Testis (tissue), 2 donors: ENCODE results near the gene AIG1.

Experiments
- POLR2A ChIP-seq: fragments of 450-650 bp; IDR thresholded peaks from one replicate; pipeline ENCODE4 v1.6.1; 2017; ENCODE audit warnings: antibody characterized with exemption, mild to moderate bottlenecking, moderate library complexity
- TF ChIP-seq, protein P1 (sequence below), 3 experiments: fragments of 450-650 bp in 2 of 3; fragments of 200-600 bp in 1 of 3; sonication (generic) in 1 of 3; IDR thresholded peaks; one replicate each; pipeline ENCODE4 v1.5.1; 2016 to 2019; ENCODE audit warnings: antibody characterized with exemption in 3 of 3, mild to moderate bottlenecking in 2 of 3, moderate library complexity in 1 of 3

DNA sequence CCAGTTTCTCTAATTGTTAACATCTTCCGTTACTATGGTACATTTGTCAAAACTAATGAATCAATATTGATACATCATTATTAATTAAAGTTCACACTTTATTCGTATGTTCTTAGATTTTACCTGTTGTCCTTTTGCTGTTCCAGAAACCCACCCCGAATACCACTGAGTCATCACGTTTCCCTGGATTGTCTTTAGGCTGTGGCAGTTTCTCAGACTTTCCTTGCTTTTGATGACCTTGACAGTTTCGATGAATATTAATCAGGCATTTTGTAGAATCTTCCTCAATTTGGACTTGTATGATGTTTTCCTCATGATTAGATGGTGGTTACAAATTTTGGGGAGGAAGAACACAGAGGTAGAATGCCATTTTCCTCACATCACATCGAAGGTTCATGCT lies 39.1 kb upstream of the AIG1 start:
- no peak for TF ChIP-seq POLR2A
- TF ChIP-seq, protein P1, sequence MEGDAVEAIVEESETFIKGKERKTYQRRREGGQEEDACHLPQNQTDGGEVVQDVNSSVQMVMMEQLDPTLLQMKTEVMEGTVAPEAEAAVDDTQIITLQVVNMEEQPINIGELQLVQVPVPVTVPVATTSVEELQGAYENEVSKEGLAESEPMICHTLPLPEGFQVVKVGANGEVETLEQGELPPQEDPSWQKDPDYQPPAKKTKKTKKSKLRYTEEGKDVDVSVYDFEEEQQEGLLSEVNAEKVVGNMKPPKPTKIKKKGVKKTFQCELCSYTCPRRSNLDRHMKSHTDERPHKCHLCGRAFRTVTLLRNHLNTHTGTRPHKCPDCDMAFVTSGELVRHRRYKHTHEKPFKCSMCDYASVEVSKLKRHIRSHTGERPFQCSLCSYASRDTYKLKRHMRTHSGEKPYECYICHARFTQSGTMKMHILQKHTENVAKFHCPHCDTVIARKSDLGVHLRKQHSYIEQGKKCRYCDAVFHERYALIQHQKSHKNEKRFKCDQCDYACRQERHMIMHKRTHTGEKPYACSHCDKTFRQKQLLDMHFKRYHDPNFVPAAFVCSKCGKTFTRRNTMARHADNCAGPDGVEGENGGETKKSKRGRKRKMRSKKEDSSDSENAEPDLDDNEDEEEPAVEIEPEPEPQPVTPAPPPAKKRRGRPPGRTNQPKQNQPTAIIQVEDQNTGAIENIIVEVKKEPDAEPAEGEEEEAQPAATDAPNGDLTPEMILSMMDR (IDR thresholded peaks at IDR 0.05), result no peak
